Measurements from ENCODE around the gene CRACDL. TPM values are rescaled to one million over a fixed set of nuclear protein-coding genes. Genes with fewer than 3 reads are reported as not detected.

CRACDL gene
- total and polyA plus RNA-seq, 7 donors = 0.36 to 8.8 (median 1.5) TPM

- TF ChIP-seq EP300 (IDR thresholded peaks at IDR 0.05) (no peak), POLR2A (IDR thresholded peaks at IDR 0.05) (no peak), POLR2AphosphoS5 (IDR thresholded peaks at IDR 0.05) (no peak), CTCF (IDR thresholded peaks at IDR 0.05) (no peak)
- H3K27ac ChIP-seq = no peak overlapping the region
- H3K4me3 ChIP-seq = no peak overlapping the region
- intact Hi-C loops (cut with DNase I) = no loop called here
- WGBS, 2 donors = 30 to 66% methylated on average over 4 of the region's 4 CpGs
- H3K4me1 ChIP-seq = peaks cover 0 to 19% (median 9%) of the 10 kb centered on the region in 4 donors
- no peaks in the 10 kb centered on the region for H3K9me3 ChIP-seq
- no peaks in the 10 kb centered on the region for H3K27me3 ChIP-seq
- DNase-seq = no peak
- H3K36me3 ChIP-seq = no peaks in the 10 kb centered on the region
Measured at GRCh38 chr2:98908931-98909316, 27.1 kb downstream of the CRACDL start.

GRCh38 chr2:98907966-98908905 lies 27.8 kb downstream of the CRACDL start:
- intact Hi-C loops (cut with DNase I) = no loop called here
- H3K27me3 ChIP-seq = no peaks in the 10 kb centered on the region
- H3K9me3 ChIP-seq = no peaks in the 10 kb centered on the region
- WGBS, 2 donors = 79 to 90% methylated on average over 11 of the region's 11 CpGs
- no peak for TF ChIP-seq POLR2A (IDR thresholded peaks at IDR 0.05)
- no peak for TF ChIP-seq POLR2AphosphoS5 (IDR thresholded peaks at IDR 0.05)
- no peak for TF ChIP-seq EP300 (IDR thresholded peaks at IDR 0.05)
- TF ChIP-seq CTCF (IDR thresholded peaks at IDR 0.05) = no peak
- H3K4me3 ChIP-seq = no peak overlapping the region
- H3K4me1 ChIP-seq = peaks cover 0 to 19% (median 9%) of the 10 kb centered on the region in 4 donors
- H3K36me3 ChIP-seq = no peaks in the 10 kb centered on the region
- DNase-seq = peak; percentile 8
- H3K27ac ChIP-seq = no peak overlapping the region

GRCh38 chr2:98907385-98907784 lies 28.6 kb downstream of the CRACDL start:
- H3K36me3 ChIP-seq = no peaks in the 10 kb centered on the region
- WGBS, 2 donors = 91 to 93% methylated on average over 4 of the region's 4 CpGs
- no peak overlapping the region for H3K27ac ChIP-seq
- H3K9me3 ChIP-seq = no peaks in the 10 kb centered on the region
- no peak for DNase-seq
- peaks cover 0 to 14% (median 5%) of the 10 kb centered on the region in 4 donors for H3K4me1 ChIP-seq
- intact Hi-C loops (cut with DNase I) = no loop called here
- no peak overlapping the region for H3K4me3 ChIP-seq
- no peak for TF ChIP-seq POLR2AphosphoS5 (IDR thresholded peaks at IDR 0.05)
- TF ChIP-seq EP300 (IDR thresholded peaks at IDR 0.05) = no peak
- TF ChIP-seq POLR2A (IDR thresholded peaks at IDR 0.05) = no peak
- TF ChIP-seq CTCF (IDR thresholded peaks at IDR 0.05) = no peak
- no peaks in the 10 kb centered on the region for H3K27me3 ChIP-seq

- intact Hi-C loops (cut with DNase I) = no loop called here
- no peak overlapping the region for H3K27ac ChIP-seq
- no peaks in the 10 kb centered on the region for H3K27me3 ChIP-seq
- no peaks in the 10 kb centered on the region for H3K9me3 ChIP-seq
- H3K4me3 ChIP-seq = no peak overlapping the region
- TF ChIP-seq EP300 (IDR thresholded peaks at IDR 0.05) (no peak), POLR2A (IDR thresholded peaks at IDR 0.05) (no peak), POLR2AphosphoS5 (IDR thresholded peaks at IDR 0.05) (no peak), CTCF (IDR thresholded peaks at IDR 0.05) (no peak)
- no peaks in the 10 kb centered on the region for H3K4me1 ChIP-seq
- H3K36me3 ChIP-seq = no peaks in the 10 kb centered on the region
- DNase-seq = peak; percentile 28
- 88 to 90% methylated on average over 13 of the region's 13 CpGs for WGBS, 2 donors
Measured at GRCh38 chr2:98903767-98904485, 32.1 kb downstream of the CRACDL start.
